Activated CD4-positive, alpha-beta T cell treated with anti-CD3 and anti-CD28 coated beads for 24 hours (primary cell): ENCODE results near the gene OR4E1.
"Not testable (repeated sequence)": the region's sequence is repeated elsewhere in the genome, so short reads cannot be mapped to it uniquely, and the experiment has no call there.

Experiments used
- DNase-seq, 2 donors: peaks; one replicate each; pipeline ENCODE4 v3.0.0-alpha.2; 2020; ENCODE audit warnings: low read depth in 2 of 2

Gene OR4E1, protein sequence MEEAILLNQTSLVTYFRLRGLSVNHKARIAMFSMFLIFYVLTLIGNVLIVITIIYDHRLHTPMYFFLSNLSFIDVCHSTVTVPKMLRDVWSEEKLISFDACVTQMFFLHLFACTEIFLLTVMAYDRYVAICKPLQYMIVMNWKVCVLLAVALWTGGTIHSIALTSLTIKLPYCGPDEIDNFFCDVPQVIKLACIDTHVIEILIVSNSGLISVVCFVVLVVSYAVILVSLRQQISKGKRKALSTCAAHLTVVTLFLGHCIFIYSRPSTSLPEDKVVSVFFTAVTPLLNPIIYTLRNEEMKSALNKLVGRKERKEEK

GRCh38 chr14:21673718-21674117, at the start of gene OR4E1:
OR4E1 (minus strand) TSS chr14:21673818; CDS start chr14:21670935, 2,883 bp downstream.
- no peak for DNase-seq

GRCh38 chr14:21721504-21721903, 47.9 kb upstream of the OR4E1 start:
- no peak for DNase-seq

- DNase-seq: no peak
Observed at GRCh38 chr14:21719841-21720240, 46.2 kb upstream of the OR4E1 start.

DNA sequence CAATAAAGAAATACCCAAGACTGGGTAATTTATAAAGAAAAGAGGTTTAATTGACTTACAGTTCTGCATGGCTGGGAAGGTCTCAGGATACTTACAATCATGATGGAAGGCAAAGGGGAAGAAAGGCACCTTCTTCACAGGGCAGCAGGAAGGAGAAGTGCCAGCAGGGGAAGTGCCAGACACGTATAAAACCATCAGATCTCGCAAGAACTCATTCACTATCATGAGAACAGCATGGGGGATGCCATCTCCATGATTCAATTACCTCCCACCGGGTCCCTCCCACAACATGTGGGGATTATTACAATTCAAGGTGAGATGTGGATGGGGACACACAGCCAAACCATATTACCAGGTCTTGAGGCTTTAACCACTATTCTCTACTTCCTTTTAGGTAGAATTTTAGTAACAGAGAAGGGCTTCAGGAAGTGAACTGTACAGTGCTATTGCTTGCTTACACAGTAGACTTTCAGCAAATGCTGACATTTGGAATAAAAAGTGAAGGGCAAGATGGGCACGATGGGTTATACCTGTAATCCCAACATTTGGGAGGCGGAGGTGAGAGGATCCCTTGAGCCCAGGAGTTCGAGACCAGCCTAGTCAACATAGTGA, 40.8 kb upstream of the OR4E1 start:
- no peak for DNase-seq

- DNase-seq: no peak
Observed at GRCh38 chr14:21712036-21712435, 38.4 kb upstream of the OR4E1 start.

DNA sequence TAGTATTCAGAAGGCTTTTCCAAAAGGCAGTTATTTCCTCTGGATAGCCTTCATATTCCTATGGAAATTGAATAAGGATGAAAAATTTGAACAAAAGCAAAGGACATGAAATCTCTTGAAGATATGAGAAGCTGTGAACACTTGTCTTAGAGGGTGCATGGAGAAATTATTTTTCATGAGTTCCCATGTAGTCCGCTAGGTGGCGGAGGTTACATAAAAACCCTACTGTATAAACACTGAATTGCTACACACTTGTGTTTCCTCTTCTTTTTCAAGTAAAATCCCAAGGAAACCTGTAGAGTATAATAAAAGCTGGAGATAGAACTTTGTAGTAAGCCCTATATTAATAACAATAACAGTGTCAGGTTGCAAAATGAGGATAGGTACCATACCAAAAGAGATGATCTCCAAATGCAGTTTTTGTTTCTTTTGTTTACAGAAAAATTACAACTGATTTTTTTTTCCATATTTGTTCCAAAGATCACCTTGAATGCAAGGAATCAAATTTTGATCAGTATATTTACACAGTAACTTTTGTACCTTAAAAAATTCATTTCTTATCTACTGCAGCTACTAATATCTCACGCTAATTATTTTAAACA, 37.8 kb upstream of the OR4E1 start:
- peak in 1 of 2 donors; percentile 24 for DNase-seq

DNA sequence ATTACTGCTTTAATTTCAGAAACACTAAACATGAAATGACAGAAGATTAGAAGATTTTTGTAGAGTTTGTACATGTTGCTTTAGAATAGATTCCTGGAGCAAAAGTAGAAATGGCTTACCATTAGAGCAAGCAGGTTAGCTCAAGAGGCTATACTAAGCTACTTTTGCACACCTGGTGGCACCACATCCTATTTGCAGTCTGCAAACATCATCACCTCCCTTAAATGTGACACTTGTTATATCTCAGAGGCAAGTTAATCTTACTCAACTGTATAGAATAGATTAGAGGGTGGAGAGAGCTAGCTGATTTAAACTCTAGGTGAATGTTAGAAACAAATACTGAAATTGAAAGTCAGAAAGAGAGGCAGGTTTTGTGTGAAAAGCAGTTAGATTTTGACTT, 30.7 kb upstream of the OR4E1 start:
- DNase-seq: no peak

DNA sequence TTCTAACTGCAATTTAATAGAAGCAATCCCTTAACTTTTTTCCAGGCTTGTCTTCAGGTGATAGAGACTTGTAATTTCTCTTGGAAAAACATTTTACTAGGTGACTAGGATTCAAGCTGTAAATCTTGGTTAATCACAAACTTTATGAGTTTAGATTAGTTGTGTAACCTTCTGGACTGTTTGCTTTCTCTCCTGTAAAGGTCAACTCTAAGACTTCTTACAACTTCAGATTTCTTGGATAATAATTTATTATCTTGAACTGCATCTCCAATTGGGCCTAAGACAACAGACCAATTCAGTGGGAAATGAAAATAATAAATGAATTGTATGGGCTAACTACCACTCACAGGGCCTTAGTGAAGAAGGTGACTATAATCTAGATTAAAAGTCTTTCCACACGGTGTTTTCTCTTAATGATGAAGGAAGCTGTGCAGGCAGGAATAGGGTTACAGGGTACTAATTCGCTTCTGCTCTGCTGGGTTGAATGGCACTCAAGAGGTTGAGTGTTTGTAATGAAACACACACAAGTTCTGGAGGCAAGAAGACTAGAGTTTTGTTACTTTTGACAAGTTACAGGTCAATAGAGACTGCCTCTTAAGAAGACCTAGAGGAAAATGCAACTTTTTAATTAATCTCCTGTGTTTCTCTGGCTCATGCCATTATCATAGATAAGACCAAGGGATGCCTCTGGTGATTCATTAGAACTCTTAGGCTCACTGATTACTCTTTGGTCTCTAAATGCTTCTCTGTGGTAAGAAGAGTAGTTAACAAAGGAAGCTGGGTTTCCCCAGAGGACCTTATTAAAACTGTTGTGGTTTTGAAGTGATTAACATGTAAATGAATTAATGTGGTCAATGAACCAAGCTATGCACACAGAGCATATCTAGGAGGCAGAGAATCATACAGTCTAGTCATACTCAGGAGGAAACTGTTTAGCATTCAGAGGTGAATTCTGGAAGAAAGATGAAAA, 30.0 kb upstream of the OR4E1 start:
- DNase-seq: no peak

DNA sequence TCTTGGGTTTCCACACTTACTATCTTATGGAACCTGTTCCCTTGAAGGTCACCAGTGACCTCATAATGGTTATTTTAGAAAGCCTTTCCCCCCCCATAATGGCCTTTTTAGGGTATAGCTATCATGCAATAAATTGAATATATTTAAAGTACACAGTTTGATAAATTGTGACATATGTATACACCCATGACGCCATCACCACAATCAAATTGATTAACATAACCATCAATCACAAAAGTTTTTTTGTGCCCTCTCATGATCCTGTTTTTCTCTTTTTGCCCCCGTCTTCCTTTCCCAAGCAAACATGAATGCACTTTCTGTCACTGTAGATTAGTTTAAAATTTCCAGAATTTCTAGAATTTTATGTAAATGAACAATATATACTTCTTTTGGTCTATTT, 28.7 kb upstream of the OR4E1 start:
- no peak for DNase-seq

DNA sequence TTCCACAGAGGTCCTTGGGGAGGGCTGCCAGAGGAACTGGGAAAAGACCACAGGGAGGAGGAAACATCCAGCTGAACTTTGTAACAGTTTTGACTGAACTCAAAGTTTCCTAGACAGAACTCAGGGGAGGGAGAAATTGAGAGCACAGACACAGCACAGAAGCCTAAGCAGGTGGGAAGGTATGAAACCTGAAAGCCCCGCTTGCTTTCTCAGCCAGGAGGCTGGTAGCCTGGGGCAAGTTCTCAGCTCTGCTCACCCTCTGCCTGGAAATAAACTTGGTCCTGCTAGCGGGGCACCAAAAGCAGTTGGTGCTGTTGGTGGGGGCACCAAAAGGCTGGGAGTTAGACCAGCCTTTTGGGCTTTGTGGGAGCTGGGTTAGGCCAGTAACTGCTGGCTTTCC, 25.9 kb upstream of the OR4E1 start:
- DNase-seq: no peak

DNA sequence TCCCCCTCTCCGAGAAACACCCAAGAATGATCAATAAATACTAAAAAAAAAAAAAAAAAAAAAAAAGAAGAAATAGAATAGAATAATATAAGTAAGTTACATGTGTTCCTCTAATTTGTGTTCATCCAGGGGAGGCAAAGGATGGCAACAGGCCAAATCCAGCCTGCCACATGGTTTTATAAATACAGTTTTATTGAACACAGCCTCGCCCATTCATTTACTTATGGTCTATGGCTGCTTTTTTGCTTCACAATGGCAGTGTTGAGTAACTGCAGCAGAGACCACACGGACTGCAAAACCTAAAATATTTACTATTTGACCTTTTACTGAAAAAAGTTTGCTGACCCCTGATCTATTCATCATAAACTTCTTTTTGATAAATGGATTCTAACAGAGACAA, 24.9 kb upstream of the OR4E1 start:
- not testable (repeated sequence) for DNase-seq

DNA sequence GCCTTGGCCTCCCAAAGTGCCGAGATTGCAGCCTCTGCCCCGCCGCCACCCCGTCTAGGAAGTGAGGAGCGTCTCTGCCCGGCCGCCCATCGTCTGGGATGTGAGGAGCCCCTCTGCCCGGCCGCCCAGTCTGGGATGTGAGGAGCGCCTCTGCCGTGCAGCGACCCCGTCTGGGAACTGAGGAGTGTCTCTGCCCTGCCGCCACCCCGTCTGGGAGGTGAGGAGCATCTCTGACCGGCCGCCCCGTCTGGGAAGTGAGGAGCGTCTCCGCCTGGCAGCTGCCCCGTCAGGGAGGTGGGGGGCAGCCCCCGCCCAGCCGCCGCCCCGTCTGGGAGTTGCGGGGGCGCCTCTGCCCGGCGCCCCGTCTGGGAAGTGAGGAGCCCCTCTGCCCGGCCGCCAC, 24.0 kb upstream of the OR4E1 start:
- DNase-seq: not testable (repeated sequence)

DNA sequence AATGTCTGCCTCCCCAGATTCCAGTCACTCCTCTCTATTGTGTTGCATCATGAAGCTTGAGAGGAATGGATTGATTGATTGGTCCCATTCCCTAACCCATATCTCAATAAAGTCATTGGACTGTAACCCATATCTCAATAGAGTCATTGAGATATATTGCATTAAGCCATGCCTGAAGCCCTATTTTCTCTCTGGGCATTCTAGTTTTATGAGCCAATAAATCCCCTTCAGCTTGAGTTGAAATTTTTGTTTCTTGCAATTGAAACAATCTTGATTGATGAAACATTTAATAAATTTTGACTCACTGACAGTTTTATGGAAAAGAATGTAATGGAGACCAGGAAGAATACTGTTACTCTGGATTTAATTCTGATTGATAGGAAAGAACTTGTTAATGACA, 20.8 kb upstream of the OR4E1 start:
- no peak for DNase-seq

- DNase-seq: no peak
Observed at GRCh38 chr14:21686468-21686867, 12.8 kb upstream of the OR4E1 start.

DNA sequence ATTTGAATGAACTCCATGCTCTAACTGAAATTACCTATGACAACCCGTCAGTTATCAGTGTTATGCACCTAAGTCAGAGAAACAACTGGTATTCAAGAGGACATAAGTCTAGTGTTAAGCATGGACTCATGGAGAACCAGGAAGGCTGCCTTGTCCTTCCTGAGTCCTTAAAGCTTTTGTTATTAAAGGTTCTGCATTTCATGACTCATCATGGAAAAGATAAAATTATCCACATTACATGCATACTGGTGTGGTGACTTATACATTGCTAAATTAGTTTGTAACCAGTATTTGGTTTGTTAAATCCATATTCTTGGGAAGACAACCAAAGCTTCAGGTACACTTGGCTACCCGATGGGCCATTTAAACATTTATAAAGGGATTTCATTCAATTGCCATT, 6.5 kb upstream of the OR4E1 start:
- no peak for DNase-seq

DNA sequence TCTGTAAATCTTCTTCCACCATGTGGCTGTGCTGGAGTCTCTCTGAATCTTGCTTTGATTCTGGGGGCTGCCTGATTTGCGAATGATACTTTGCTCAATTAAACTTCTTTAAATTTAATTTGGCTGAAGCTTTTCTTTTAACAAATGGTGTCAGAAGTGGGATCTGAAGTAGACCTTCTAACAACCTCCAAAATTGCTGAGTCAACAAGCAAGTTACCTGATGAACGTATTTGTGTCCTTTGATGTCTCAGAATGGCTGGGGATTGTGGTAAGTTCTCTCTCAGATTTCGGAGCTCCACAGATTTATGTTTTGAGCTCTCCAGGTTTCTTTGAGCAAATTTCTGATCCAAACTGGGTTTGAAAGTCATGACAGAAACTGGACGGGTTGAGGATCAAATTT, 1.9 kb upstream of the OR4E1 start:
- no peak for DNase-seq

- no peak for DNase-seq
Observed at GRCh38 chr14:21672116-21672515, 1.5 kb downstream of the OR4E1 start.

GRCh38 chr14:21671371-21671770, 2.2 kb downstream of the OR4E1 start:
- DNase-seq: no peak

- DNase-seq: no peak
Observed at GRCh38 chr14:21669284-21669683, 4.3 kb downstream of the OR4E1 start.

- no peak for DNase-seq
Observed at GRCh38 chr14:21668377-21668776, 5.2 kb downstream of the OR4E1 start.

DNA sequence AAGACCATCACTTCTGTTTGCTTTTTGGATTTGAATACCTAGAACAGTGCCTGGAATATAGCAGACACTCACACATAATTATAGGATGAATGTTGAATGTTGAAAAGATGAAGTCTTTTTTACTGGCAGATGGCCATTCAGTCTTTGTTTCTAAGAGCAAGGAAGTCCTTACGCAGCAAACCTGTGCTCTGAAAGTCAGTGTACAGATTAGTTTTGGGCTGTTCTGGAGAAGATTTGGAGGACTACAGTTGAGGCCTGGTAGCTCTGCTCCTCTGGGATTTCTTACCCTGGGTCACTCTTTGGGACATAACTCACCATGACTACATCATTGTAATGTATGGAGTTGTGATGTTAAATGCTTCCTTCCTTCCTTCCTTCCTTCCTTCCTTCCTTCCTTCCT, 16.6 kb downstream of the OR4E1 start:
- no peak for DNase-seq

GRCh38 chr14:21654215-21654614, 19.4 kb downstream of the OR4E1 start:
- DNase-seq: no peak
